Stimulated activated naive CD8-positive, alpha-beta T cell treated with anti-CD3 and anti-CD28 coated beads, Interleukin-15, amount 100 ng/mL, for 72 hours (primary cell): ENCODE results near the gene C12orf60.
"Not testable (repeated sequence)": the region's sequence is repeated elsewhere in the genome, so short reads cannot be mapped to it uniquely, and the experiment has no call there.

Experiments used
- ATAC-seq: fragments of 150-1000 bp; cut with Tn5 transposase; 2 replicates; pipeline ENCODE4 v1.10.0; 2021; ENCODE audit warnings: mild to moderate bottlenecking, moderate library complexity
- DNase-seq, 2 donors: peaks; one replicate each; pipeline ENCODE4 v3.0.0; 2021 to 2022
- H3K27ac Mint-ChIP-seq, 2 donors: one replicate each; pipeline ENCODE4 v1.8.0; 2022; ENCODE audit warnings: mild to moderate bottlenecking in 2 of 2, mixed read lengths in 2 of 2, moderate library complexity in 2 of 2
- H3K27me3 Mint-ChIP-seq: one replicate; pipeline ENCODE4 v1.8.0; 2022; ENCODE audit warnings: mixed read lengths
- H3K4me1 Mint-ChIP-seq: one replicate; pipeline ENCODE4 v1.8.0; 2022; ENCODE audit warnings: mild to moderate bottlenecking, mixed read lengths
- H3K4me3 Mint-ChIP-seq, 2 donors: one replicate each; pipeline ENCODE4 v1.8.0; 2022; ENCODE audit warnings: mild to moderate bottlenecking in 2 of 2, mixed read lengths in 2 of 2, moderate library complexity in 1 of 2
- H3K9me3 Mint-ChIP-seq, 2 donors: one replicate each; pipeline ENCODE4 v1.8.0; 2022; ENCODE audit warnings: mixed read lengths in 2 of 2

The C12orf60 gene, protein sequence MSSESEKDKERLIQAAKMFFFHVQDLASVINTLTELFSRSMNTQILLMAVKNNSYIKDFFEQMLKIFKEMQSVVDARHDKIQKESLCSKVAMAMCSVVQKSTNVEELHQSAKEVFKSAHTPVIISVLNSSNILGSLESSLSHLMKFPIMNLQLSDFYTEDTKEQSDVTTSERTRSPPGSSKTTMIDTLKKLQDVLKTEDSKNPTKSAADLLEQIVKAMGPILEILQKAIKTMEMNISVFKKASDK

DNA sequence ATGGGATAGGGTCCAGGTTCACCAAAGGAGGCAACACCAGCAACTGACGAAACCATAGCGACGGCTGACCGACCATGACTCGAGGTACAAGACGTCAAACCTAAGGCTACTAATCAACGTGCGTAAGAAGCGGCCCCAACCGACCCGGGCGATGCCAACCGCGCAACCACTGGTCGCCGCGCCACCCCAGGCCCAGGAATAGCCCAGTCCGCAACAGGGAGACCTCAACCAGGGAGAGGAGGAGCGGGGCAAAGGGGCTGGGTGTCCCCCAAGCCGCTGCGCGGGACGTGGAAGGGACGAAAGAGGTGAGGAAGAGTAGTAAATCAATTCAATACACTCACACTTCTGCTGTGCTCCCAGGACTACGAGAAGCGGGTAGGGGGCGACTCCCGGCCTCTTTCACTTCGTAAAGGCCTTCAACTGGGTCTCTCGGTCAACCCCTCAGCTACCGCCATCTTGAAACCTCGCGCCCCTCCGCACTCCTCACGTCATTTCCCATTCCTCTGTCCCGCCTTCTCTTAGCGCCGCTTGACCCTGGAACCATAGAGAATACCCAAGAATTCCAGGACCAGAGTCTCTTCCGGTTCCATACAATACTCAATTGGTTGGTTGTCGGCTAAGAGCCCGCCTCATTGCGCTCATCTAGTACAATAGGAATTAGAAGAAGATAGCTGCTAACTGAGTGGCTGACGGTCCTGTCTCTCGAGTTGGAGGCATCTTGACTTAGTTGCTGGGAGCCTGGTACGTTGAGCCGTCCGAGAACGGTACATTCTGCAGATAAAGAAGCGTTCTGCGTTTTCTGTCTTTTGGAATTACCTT lies at the start of gene C12orf60, which contains the start of gene WBP11:
Gene C12orf60, plus strand, starts transcription at position 660 of the 819 bp plus-strand sequence. CDS start 19,266 bp downstream, outside the sequence.
Gene WBP11, minus strand, starts transcription at position 468 of the 819 bp plus-strand sequence. CDS start 2,095 bp downstream, outside the sequence.
- DNase-seq (peak; percentile 80 to 90), ATAC-seq (peak; percentile 99)
- H3K4me1 Mint-ChIP-seq: peaks cover 26% of the 10 kb centered on the region
- H3K4me3 Mint-ChIP-seq: no peak within 1 kb of the TSS
- H3K27me3 Mint-ChIP-seq: no peaks in the 10 kb centered on the region
- peak within 1 kb of the TSS in 1 of 2 donors; percentile 19 for H3K27ac Mint-ChIP-seq
- H3K9me3 Mint-ChIP-seq: no peaks in the 10 kb centered on the region

DNA sequence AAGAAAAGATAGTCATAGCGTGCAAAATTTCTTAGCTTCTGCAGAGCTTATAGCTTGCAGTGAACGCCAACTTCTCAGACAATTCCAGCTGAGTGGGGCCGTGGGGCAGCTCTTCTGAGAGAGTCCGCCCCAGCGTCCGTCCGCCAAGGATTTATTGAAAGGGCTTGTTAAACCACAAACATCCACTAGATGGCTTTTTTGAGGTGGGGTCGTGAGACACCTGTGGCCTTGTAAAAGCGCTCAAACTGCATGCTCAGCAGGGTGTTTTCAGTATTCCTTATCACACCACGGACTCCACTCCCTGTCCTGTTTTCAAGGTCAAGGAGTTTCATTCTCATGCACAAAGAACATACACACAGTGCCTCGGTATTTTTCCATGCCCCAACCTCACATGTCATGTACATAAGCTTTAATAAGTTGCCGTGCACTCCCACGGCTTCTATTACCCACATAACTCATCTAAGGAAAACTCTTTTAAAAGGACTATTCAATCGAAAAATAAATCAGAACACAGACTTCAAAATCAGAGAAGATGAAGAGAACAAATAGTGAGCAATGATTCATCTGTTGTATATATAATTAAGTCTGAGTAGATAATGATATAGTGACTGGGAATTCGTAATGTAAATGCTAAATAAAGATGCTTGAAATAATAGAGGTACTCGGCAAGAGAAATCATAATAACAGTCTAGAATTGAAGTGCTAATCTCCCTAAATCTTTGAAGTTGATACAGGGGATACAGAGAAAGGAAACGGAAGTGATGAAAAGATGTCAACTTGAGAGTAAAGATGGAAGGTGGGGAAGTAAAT lies 46.9 kb upstream of the C12orf60 start:
- H3K27me3 Mint-ChIP-seq: no peaks in the 10 kb centered on the region
- ATAC-seq (no peak), DNase-seq (no peak)
- H3K4me1 Mint-ChIP-seq: peaks cover 6% of the 10 kb centered on the region
- no peak overlapping the region for H3K4me3 Mint-ChIP-seq
- peaks cover 16 to 21% of the 10 kb centered on the region in 2 donors for H3K9me3 Mint-ChIP-seq
- H3K27ac Mint-ChIP-seq: no peak overlapping the region

DNA sequence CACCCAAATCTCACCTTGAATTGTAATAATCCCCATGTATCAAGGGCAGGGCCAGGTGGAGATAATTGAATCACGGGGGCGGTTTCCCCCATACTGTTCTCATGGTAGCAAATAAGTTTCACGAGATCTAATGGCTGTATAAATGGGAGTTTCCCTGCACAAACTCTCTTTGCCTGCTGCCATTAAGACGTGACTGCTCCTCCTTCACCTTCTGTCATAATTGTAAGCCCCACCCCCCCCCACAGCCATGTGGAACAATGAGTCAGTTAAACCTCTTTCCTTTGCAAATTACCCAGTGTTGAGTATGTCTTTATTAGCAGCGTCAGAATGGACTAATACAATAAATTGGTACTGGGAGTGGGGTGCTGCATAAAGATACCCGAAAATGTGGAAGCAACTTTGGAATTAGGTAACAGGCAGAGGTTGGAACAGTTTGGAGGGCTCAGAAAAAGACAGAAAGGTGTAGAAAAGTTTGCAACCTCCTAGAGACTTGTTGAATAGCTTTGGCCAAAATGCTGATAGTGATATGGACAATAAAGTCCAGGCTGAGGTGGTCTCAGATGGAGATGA lies 43.7 kb upstream of the C12orf60 start:
- H3K27me3 Mint-ChIP-seq, H3K4me3 Mint-ChIP-seq, ATAC-seq, H3K27ac Mint-ChIP-seq, DNase-seq: not testable (repeated sequence)
- peaks cover 24 to 26% of the 10 kb centered on the region in 2 donors for H3K9me3 Mint-ChIP-seq
- peaks cover 11% of the 10 kb centered on the region for H3K4me1 Mint-ChIP-seq

- Mint-ChIP-seq H3K4me3 (no peak overlapping the region), H3K27me3 (no peaks in the 10 kb centered on the region), H3K4me1 (peaks cover 24% of the 10 kb centered on the region), H3K27ac (no peak overlapping the region), H3K9me3 (peaks cover 21 to 30% of the 10 kb centered on the region in 2 donors)
- no peak for DNase-seq
- no peak for ATAC-seq
Observed at GRCh38 chr12:14765398-14765797, 38.1 kb upstream of the C12orf60 start.

- Mint-ChIP-seq H3K4me1 (peaks cover 28% of the 10 kb centered on the region), H3K9me3 (peaks cover 16 to 24% of the 10 kb centered on the region in 2 donors)
- DNase-seq, H3K27me3 Mint-ChIP-seq, H3K4me3 Mint-ChIP-seq, H3K27ac Mint-ChIP-seq, ATAC-seq: not testable (repeated sequence)
Observed at GRCh38 chr12:14766020-14766419, 37.5 kb upstream of the C12orf60 start.

GRCh38 chr12:14766649-14767215 lies 36.7 kb upstream of the C12orf60 start:
- no peaks in the 10 kb centered on the region for H3K27me3 Mint-ChIP-seq
- H3K4me3 Mint-ChIP-seq: peak overlapping the region in 1 of 2 donors; percentile 35
- peaks cover 15 to 17% of the 10 kb centered on the region in 2 donors for H3K9me3 Mint-ChIP-seq
- DNase-seq (no peak), ATAC-seq (no peak)
- H3K4me1 Mint-ChIP-seq: peaks cover 32% of the 10 kb centered on the region
- peak overlapping the region; percentile 80 for H3K27ac Mint-ChIP-seq

- DNase-seq (no peak), ATAC-seq (no peak)
- Mint-ChIP-seq H3K9me3 (peaks cover 8 to 13% of the 10 kb centered on the region in 2 donors), H3K4me3 (peak overlapping the region in 1 of 2 donors; percentile 35), H3K27me3 (no peaks in the 10 kb centered on the region), H3K4me1 (peaks cover 40% of the 10 kb centered on the region), H3K27ac (no peak overlapping the region)
Observed at GRCh38 chr12:14767617-14768016, 35.9 kb upstream of the C12orf60 start.

- no peak for ATAC-seq
- H3K4me1 Mint-ChIP-seq: peaks cover 43% of the 10 kb centered on the region
- H3K4me3 Mint-ChIP-seq: peak overlapping the region; percentile 94 to 97
Observed at GRCh38 chr12:14768823-14769405, 34.6 kb upstream of the C12orf60 start.

DNA sequence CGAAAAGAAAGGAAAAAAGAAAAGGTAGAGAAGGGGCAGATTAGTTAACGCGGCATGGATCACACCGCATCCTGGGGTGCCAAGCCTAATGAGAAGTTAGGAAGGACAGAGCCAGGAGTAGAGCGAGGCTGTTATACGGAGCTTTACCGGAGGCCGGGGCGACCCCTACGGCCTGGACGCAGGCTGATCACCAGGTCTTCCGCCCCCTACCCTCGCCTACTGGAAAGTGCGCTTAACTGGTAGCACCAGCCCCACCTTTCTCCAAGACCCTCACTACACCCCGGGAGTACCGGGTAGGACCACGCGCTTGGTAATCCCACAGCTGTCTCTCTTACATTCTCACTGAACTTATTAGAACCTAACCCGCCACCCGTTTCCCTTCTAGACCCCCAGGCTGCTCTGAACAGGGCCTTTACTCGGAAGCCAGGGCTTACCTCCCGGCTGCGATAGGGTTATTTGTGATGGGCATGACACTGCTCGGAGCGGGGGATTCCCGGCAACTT lies 34.0 kb upstream of the C12orf60 start:
- H3K4me1 Mint-ChIP-seq: peaks cover 42% of the 10 kb centered on the region
- no peaks in the 10 kb centered on the region for H3K27me3 Mint-ChIP-seq
- peak overlapping the region; percentile 99 to 100 for H3K27ac Mint-ChIP-seq
- DNase-seq (no peak), ATAC-seq (peak; percentile 8)
- peaks cover 8 to 13% of the 10 kb centered on the region in 2 donors for H3K9me3 Mint-ChIP-seq
- peak overlapping the region; percentile 94 to 97 for H3K4me3 Mint-ChIP-seq

More at GRCh38 chr12:14768823-14769405, 34.6 kb upstream of the C12orf60 start:
- no peaks in the 10 kb centered on the region for H3K27me3 Mint-ChIP-seq
- H3K27ac Mint-ChIP-seq: peak overlapping the region; percentile 99 to 100
- H3K9me3 Mint-ChIP-seq: peaks cover 8 to 13% of the 10 kb centered on the region in 2 donors
- DNase-seq: peak; percentile 13 to 61

- Mint-ChIP-seq H3K4me3 (peak overlapping the region; percentile 94 to 97), H3K4me1 (peaks cover 47% of the 10 kb centered on the region), H3K27ac (peak overlapping the region; percentile 99 to 100), H3K27me3 (no peaks in the 10 kb centered on the region), H3K9me3 (peaks cover 8 to 13% of the 10 kb centered on the region in 2 donors)
- ATAC-seq (peak; percentile 64), DNase-seq (peak; percentile 93 to 95)
Observed at GRCh38 chr12:14769969-14770495, 33.4 kb upstream of the C12orf60 start.

DNA sequence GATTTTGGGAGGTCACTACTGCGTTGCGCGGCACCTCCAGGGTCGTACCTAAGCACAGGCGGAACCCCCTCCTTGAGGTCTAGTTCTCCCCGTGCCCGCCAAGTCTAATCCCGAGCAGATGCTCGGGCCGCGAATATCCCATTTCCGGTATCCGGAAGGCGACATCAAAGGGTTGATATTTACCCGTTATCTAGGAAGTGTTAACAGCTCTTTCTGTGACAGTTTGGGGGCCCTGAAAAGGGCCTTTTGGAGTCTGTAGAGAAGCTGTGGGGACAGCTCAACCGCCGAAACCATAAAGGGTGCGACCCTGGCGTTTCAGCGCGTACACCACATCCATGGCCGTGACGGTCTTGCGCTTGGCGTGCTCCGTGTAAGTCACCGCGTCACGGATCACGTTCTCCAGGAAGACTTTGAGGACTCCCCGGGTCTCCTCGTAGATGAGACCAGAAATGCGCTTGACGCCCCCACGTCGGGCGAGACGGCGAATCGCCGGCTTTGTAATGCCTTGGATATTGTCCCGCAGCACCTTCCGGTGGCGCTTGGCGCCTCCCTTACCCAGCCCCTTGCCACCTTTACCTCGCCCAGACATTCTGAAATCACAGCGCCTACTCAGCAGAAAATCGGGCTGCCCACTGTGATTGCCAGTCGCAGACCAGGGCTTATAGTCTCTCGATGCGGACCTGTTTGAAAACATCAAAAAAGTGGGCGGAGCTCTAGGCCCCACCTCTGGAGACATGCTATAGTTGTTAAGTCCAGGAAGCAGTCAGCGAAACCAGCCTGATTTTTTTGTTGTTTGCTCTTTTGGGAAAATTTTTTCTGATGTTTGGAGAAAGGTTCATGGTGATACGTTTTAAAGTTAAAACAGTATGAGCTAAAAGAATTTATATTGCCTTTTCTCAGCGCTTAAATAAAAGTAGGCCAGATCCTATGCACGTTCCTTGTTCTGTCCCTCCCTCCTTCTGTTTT lies 32.7 kb upstream of the C12orf60 start:
- ATAC-seq: peak; percentile 46
- Mint-ChIP-seq H3K27me3 (no peaks in the 10 kb centered on the region), H3K9me3 (peaks cover 5 to 11% of the 10 kb centered on the region in 2 donors), H3K4me1 (peaks cover 51% of the 10 kb centered on the region), H3K4me3 (peak overlapping the region; percentile 94 to 97), H3K27ac (peak overlapping the region; percentile 99 to 100)
- DNase-seq: peak; percentile 97

DNA sequence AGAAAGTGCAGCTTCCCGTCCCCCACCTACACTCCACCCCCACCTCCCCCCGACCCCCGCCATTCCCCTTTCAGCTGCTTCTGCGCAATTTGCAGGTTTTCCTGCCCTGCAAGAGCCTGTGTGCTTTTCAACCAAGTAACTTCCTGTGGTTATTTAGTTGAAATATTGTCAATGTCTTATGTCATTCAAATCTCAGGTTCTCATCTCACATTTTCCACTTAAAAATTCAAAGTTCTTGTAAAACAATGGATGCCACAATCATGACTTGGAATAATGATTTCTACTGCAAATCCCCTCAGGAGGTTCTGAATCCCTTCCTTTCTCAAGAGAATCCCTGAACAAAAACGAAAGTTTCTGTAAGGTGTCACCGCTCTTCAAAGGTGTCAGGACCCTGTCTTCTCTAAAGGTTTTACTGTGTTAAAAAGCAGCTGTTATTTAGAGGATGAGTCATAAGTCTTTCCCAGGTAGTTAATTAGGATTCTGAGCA lies 31.8 kb upstream of the C12orf60 start:
- no peak for ATAC-seq

GRCh38 chr12:14772946-14773345 lies 30.5 kb upstream of the C12orf60 start:
- DNase-seq: no peak
- Mint-ChIP-seq H3K27me3 (no peaks in the 10 kb centered on the region), H3K27ac (no peak overlapping the region), H3K9me3 (no peaks in the 10 kb centered on the region), H3K4me3 (peak overlapping the region; percentile 95 to 98), H3K4me1 (peaks cover 54% of the 10 kb centered on the region)
- no peak for ATAC-seq

More for the DNA sequence above, 31.8 kb upstream of the C12orf60 start:
- DNase-seq: peak; percentile 24 to 50
- Mint-ChIP-seq H3K4me3 (peak overlapping the region; percentile 94 to 97), H3K4me1 (peaks cover 60% of the 10 kb centered on the region), H3K9me3 (peaks cover 0 to 2% of the 10 kb centered on the region in 2 donors), H3K27me3 (no peaks in the 10 kb centered on the region), H3K27ac (peak overlapping the region; percentile 99 to 100)
